ENCODE measurements around the gene IGFBP6.

GRCh38 chr12:53090105-53090504, 7.4 kb upstream of the IGFBP6 start:
- TF ChIP-seq EZH2 (IDR thresholded peaks at IDR 0.05; ENCODE audit: borderline replicate concordance, insufficient read depth, low read length, poor library complexity, severe bottlenecking): no peak
- TF ChIP-seq TAF1 (IDR thresholded peaks at IDR 0.05; ENCODE audit: low read depth): no peak
- TF ChIP-seq POLR2AphosphoS5 (IDR thresholded peaks at IDR 0.05): no peak
- no peak for TF ChIP-seq SMC3 (conservative IDR thresholded peaks at IDR 0.05; ENCODE audit: poor library complexity)
- TF ChIP-seq CTCF (IDR thresholded peaks at IDR 0.05; ENCODE audit: poor library complexity, severe bottlenecking): no peak

All from neural cell (in vitro differentiated cells).